Uterus (tissue), 4 donors: ENCODE data around the gene GPD2. TPM values are rescaled to one million over a fixed set of nuclear protein-coding genes. Genes with fewer than 3 reads are reported as not detected.

ENCODE experiments used
- DNase-seq, 2 donors: peaks; one replicate each; pipeline ENCODE4 v3.0.0-alpha.2; 2019 to 2020
- H3K27ac ChIP-seq, 2 donors: fragments of 200-600 bp; sonication (generic); 1 replicate in 1 of 2; 2 replicates in 1 of 2; pipeline ENCODE4 v1.5.1; 2016 to 2018
- H3K27me3 ChIP-seq, 2 donors: fragments of 200-600 bp; sonication (generic); one replicate each; pipeline ENCODE4 v1.5.1; 2018 to 2019; ENCODE audit warnings: control low read depth in 1 of 2
- H3K36me3 ChIP-seq, 2 donors: fragments of 200-600 bp; sonication (generic); one replicate each; pipeline ENCODE4 v1.5.1; 2019; ENCODE audit warnings: control low read depth in 1 of 2
- H3K4me1 ChIP-seq, 2 donors: fragments of 200-600 bp; sonication (generic); one replicate each; pipeline ENCODE4 v1.5.1; 2018 to 2019; ENCODE audit warnings: control low read depth in 1 of 2
- H3K4me3 ChIP-seq, 2 donors: fragments of 200-600 bp; sonication (generic); 1 replicate in 1 of 2; 2 replicates in 1 of 2; pipeline ENCODE4 v1.5.1; 2018 to 2019; ENCODE audit warnings: mild to moderate bottlenecking in 1 of 2
- H3K9me3 ChIP-seq, 2 donors: fragments of 200-600 bp; sonication (generic); one replicate each; pipeline ENCODE4 v1.5.1; 2019; ENCODE audit warnings: control low read depth in 1 of 2
- POLR2A ChIP-seq, 2 donors: fragments of 450-650 bp; IDR thresholded peaks; one replicate each; pipeline ENCODE4 v1.6.1; 2016; ENCODE audit warnings: antibody characterized with exemption in 2 of 2, mild to moderate bottlenecking in 1 of 2, moderate library complexity in 1 of 2
- intact Hi-C: fragments of 100-400 bp; cut with DNase I; formaldehyde crosslinking; loops from one replicate; pipeline ENCODE4 v1.15.1; 2023; ENCODE audit warnings: low total_unique reads
- total RNA-seq, 4 donors: library from RNA; depleted of rRNA in 3 of 4; stranded (reverse); fragments of >200 nt in 3 of 4; gene quantifications; one replicate each; pipeline versions ENCODE4 v1.1.0 to v1.2.4, GENCODE V29; 2014 to 2023
- TF ChIP-seq, protein P1 (sequence below), 4 experiments: fragments of 200-600 bp in 2 of 4; fragments of 450-650 bp in 2 of 4; sonication (generic) in 2 of 4; IDR thresholded peaks; one replicate each; pipeline ENCODE4 v1.5.1; 2016 to 2019; ENCODE audit warnings: antibody characterized with exemption in 4 of 4, mild to moderate bottlenecking in 2 of 4, moderate library complexity in 1 of 4
- donor health status: DM: yes; HTN: yes; CAD: no.

Gene GPD2
- total RNA-seq, 4 donors from 2014 or later, result 2.0 to 41.6 (median 32.1) TPM

GRCh38 chr2:156473445-156473844, 37.3 kb downstream of the GPD2 start:
- Histone ChIP-seq H3K27ac (no peak overlapping the region), H3K9me3 (no peaks in the 10 kb centered on the region), H3K36me3 (no peaks in the 10 kb centered on the region), H3K4me3 (no peak overlapping the region), H3K4me1 (peaks cover 0 to 4% of the 10 kb centered on the region in 2 donors), H3K27me3 (no peaks in the 10 kb centered on the region)
- DNase-seq, result no peak
- TF ChIP-seq, protein P1, sequence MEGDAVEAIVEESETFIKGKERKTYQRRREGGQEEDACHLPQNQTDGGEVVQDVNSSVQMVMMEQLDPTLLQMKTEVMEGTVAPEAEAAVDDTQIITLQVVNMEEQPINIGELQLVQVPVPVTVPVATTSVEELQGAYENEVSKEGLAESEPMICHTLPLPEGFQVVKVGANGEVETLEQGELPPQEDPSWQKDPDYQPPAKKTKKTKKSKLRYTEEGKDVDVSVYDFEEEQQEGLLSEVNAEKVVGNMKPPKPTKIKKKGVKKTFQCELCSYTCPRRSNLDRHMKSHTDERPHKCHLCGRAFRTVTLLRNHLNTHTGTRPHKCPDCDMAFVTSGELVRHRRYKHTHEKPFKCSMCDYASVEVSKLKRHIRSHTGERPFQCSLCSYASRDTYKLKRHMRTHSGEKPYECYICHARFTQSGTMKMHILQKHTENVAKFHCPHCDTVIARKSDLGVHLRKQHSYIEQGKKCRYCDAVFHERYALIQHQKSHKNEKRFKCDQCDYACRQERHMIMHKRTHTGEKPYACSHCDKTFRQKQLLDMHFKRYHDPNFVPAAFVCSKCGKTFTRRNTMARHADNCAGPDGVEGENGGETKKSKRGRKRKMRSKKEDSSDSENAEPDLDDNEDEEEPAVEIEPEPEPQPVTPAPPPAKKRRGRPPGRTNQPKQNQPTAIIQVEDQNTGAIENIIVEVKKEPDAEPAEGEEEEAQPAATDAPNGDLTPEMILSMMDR (IDR thresholded peaks at IDR 0.05), result no peak
- no peak for TF ChIP-seq POLR2A (IDR thresholded peaks at IDR 0.05)
- intact Hi-C loops, result no loop called here

DNA sequence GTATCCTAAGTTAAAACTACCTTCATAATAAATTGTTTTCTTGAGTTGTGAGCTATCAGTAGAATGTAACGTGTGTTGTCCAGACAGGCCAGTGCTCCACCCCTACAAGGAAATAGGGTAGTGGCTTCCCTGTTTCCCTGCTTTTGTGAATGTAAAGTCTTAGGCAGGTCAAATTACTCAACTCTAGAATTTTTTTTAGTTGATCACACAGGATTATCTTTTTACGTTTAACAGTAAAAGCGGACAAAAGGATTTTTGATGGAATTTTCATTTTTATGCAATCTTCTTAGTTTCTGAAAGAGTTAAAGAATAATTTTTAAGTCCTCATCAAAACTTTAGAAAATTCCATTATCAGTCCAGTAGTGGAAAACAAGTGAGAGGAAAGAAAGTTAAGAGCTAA, 38.2 kb downstream of the GPD2 start:
- DNase-seq, result no peak

GRCh38 chr2:156476021-156476849, 40.1 kb downstream of the GPD2 start:
- intact Hi-C loops, result no loop called here
- H3K4me3 ChIP-seq, result no peak overlapping the region
- peaks cover 0 to 3% of the 10 kb centered on the region in 2 donors for H3K4me1 ChIP-seq
- H3K27me3 ChIP-seq, result no peaks in the 10 kb centered on the region
- TF ChIP-seq POLR2A (IDR thresholded peaks at IDR 0.05), result no peak
- TF ChIP-seq, protein P1 (IDR thresholded peaks at IDR 0.05), result no peak
- no peaks in the 10 kb centered on the region for H3K9me3 ChIP-seq
- peak overlapping the region in 1 of 2 donors; percentile 1 for H3K27ac ChIP-seq
- DNase-seq, result no peak
- no peaks in the 10 kb centered on the region for H3K36me3 ChIP-seq

More for the DNA sequence above, 38.2 kb downstream of the GPD2 start:
- Histone ChIP-seq H3K4me1 (peaks cover 0 to 4% of the 10 kb centered on the region in 2 donors), H3K9me3 (no peaks in the 10 kb centered on the region), H3K4me3 (no peak overlapping the region), H3K27ac (no peak overlapping the region), H3K36me3 (no peaks in the 10 kb centered on the region), H3K27me3 (no peaks in the 10 kb centered on the region)
- intact Hi-C loops, result no loop called here
- TF ChIP-seq, protein P1 (IDR thresholded peaks at IDR 0.05), result no peak
- no peak for TF ChIP-seq POLR2A (IDR thresholded peaks at IDR 0.05)

GRCh38 chr2:156476850-156477206, 40.6 kb downstream of the GPD2 start:
- no peak for DNase-seq
- H3K36me3 ChIP-seq, result no peaks in the 10 kb centered on the region
- H3K27ac ChIP-seq, result no peak overlapping the region
- no peaks in the 10 kb centered on the region for H3K9me3 ChIP-seq
- intact Hi-C loops, result no loop called here
- no peaks in the 10 kb centered on the region for H3K4me1 ChIP-seq
- TF ChIP-seq, protein P1 (IDR thresholded peaks at IDR 0.05), result no peak
- H3K27me3 ChIP-seq, result no peaks in the 10 kb centered on the region
- H3K4me3 ChIP-seq, result no peak overlapping the region

- intact Hi-C loops, result no loop called here
- TF ChIP-seq POLR2A (IDR thresholded peaks at IDR 0.05), result no peak
- TF ChIP-seq, protein P1 (IDR thresholded peaks at IDR 0.05), result no peak
Measured at GRCh38 chr2:156480376-156480775, 44.2 kb downstream of the GPD2 start.

More at GRCh38 chr2:156480376-156480775, 44.2 kb downstream of the GPD2 start:
- no peaks in the 10 kb centered on the region for H3K36me3 ChIP-seq
- no peak for DNase-seq
- no peaks in the 10 kb centered on the region for H3K4me1 ChIP-seq
- no peaks in the 10 kb centered on the region for H3K9me3 ChIP-seq
- H3K27me3 ChIP-seq, result no peaks in the 10 kb centered on the region
- H3K27ac ChIP-seq, result no peak overlapping the region
- H3K4me3 ChIP-seq, result no peak overlapping the region
